SW 1271 (cell line): ENCODE measurements around the gene HOMEZ.
"Not testable (repeated sequence)": the region's sequence is repeated elsewhere in the genome, so short reads cannot be mapped to it uniquely, and the experiment has no call there.

Experiments
- DNase-seq, 2 experiments: peaks; one replicate each; lab custom pipeline; 2025; lab: John Stamatoyannopoulos, UW

The HOMEZ gene

GRCh38 chr14:23286020-23286901 lies at the start of gene HOMEZ:
HOMEZ (minus strand) TSS chr14:23286132; CDS start chr14:23285952, 180 bp downstream.
- DNase-seq, result peak; percentile 96 to 99

GRCh38 chr14:23335623-23336022 lies 49.7 kb upstream of the HOMEZ start:
- DNase-seq, result no peak

GRCh38 chr14:23327947-23328744 lies 42.2 kb upstream of the HOMEZ start:
- DNase-seq, result peak in 1 of 2 experiments; percentile 67

- DNase-seq, result no peak
Measured at GRCh38 chr14:23326491-23327332, 40.8 kb upstream of the HOMEZ start.

- not testable (repeated sequence) for DNase-seq
Measured at GRCh38 chr14:23325746-23326145, 39.8 kb upstream of the HOMEZ start.

GRCh38 chr14:23324993-23325392 lies 39.1 kb upstream of the HOMEZ start:
- no peak for DNase-seq

- no peak for DNase-seq
Measured at GRCh38 chr14:23324455-23324846, 38.5 kb upstream of the HOMEZ start.

- no peak for DNase-seq
Measured at GRCh38 chr14:23323838-23324454, 38.0 kb upstream of the HOMEZ start.

GRCh38 chr14:23322568-23323517 lies 36.9 kb upstream of the HOMEZ start:
- DNase-seq, result no peak

GRCh38 chr14:23321572-23322547 lies 35.9 kb upstream of the HOMEZ start:
- peak in 1 of 2 experiments; percentile 39 for DNase-seq

- DNase-seq, result peak; percentile 98 to 100
Measured at GRCh38 chr14:23320584-23321571, 34.9 kb upstream of the HOMEZ start, which contains the start of gene PABPN1. PABPN1 (plus strand) TSS chr14:23321457; CDS start chr14:23321470, 13 bp downstream.

- DNase-seq, result no peak
Measured at GRCh38 chr14:23319746-23320583, 34.0 kb upstream of the HOMEZ start.

- DNase-seq, result no peak
Measured at GRCh38 chr14:23316300-23316699, 30.4 kb upstream of the HOMEZ start.

GRCh38 chr14:23310546-23310945 lies 24.6 kb upstream of the HOMEZ start:
- no peak for DNase-seq

GRCh38 chr14:23308721-23309445 lies 23.0 kb upstream of the HOMEZ start:
- DNase-seq, result no peak
